Measurements from ENCODE around the gene PALS1. TPM values are rescaled to one million over a fixed set of nuclear protein-coding genes. Genes with fewer than 3 reads are reported as not detected.
"Not testable (repeated sequence)": the region's sequence is repeated elsewhere in the genome, so short reads cannot be mapped to it uniquely, and the experiment has no call there.

Gene PALS1
- total RNA-seq, 1 experiment from 2014 or later: 8.7 TPM

GRCh38 chr14:67245104-67245503, 3.9 kb downstream of the PALS1 start:
- in situ Hi-C loops (cut with HindIII; ENCODE audit: low pct_unique_long_range_greater_than_20kb, low sequenced_read_pairs): no loop called here
- DNase-seq (ENCODE audit: low read depth, low spot score): no peak

GRCh38 chr14:67251573-67252226, 10.5 kb downstream of the PALS1 start:
- in situ Hi-C loops (cut with HindIII; ENCODE audit: low pct_unique_long_range_greater_than_20kb, low sequenced_read_pairs): no loop called here
- DNase-seq (ENCODE audit: low read depth, low spot score): peak; percentile 64

- in situ Hi-C loops (cut with HindIII; ENCODE audit: low pct_unique_long_range_greater_than_20kb, low sequenced_read_pairs): no loop called here
- DNase-seq (ENCODE audit: low read depth, low spot score): no peak
Observed at GRCh38 chr14:67253076-67253635, 11.9 kb downstream of the PALS1 start.

GRCh38 chr14:67257906-67258305, 16.7 kb downstream of the PALS1 start:
- in situ Hi-C loops (cut with HindIII; ENCODE audit: low pct_unique_long_range_greater_than_20kb, low sequenced_read_pairs): no loop called here
- no peak for DNase-seq (ENCODE audit: low read depth, low spot score)

- DNase-seq (ENCODE audit: low read depth, low spot score): no peak
Observed at GRCh38 chr14:67260965-67261364, 19.7 kb downstream of the PALS1 start.

GRCh38 chr14:67263499-67264149, 22.4 kb downstream of the PALS1 start:
- no peak for DNase-seq (ENCODE audit: low read depth, low spot score)
- in situ Hi-C loops (cut with HindIII; ENCODE audit: low pct_unique_long_range_greater_than_20kb, low sequenced_read_pairs): no loop called here

More at GRCh38 chr14:67260965-67261364, 19.7 kb downstream of the PALS1 start:
- in situ Hi-C loops (cut with HindIII; ENCODE audit: low pct_unique_long_range_greater_than_20kb, low sequenced_read_pairs): no loop called here

- in situ Hi-C loops (cut with HindIII; ENCODE audit: low pct_unique_long_range_greater_than_20kb, low sequenced_read_pairs): no loop called here
- no peak for DNase-seq (ENCODE audit: low read depth, low spot score)
Observed at GRCh38 chr14:67265131-67265530, 23.9 kb downstream of the PALS1 start.

GRCh38 chr14:67267576-67268328, 26.5 kb downstream of the PALS1 start:
- no peak for DNase-seq (ENCODE audit: low read depth, low spot score)
- in situ Hi-C loops (cut with HindIII; ENCODE audit: low pct_unique_long_range_greater_than_20kb, low sequenced_read_pairs): no loop called here

- in situ Hi-C loops (cut with HindIII; ENCODE audit: low pct_unique_long_range_greater_than_20kb, low sequenced_read_pairs): no loop called here
- DNase-seq (ENCODE audit: low read depth, low spot score): no peak
Observed at GRCh38 chr14:67268426-67269150, 27.4 kb downstream of the PALS1 start.

- no peak for DNase-seq (ENCODE audit: low read depth, low spot score)
- in situ Hi-C loops (cut with HindIII; ENCODE audit: low pct_unique_long_range_greater_than_20kb, low sequenced_read_pairs): no loop called here
Observed at GRCh38 chr14:67269298-67270060, 28.2 kb downstream of the PALS1 start.

GRCh38 chr14:67270145-67270753, 29.0 kb downstream of the PALS1 start:
- in situ Hi-C loops (cut with HindIII; ENCODE audit: low pct_unique_long_range_greater_than_20kb, low sequenced_read_pairs): no loop called here
- DNase-seq (ENCODE audit: low read depth, low spot score): peak; percentile 19

GRCh38 chr14:67270933-67271332, 29.7 kb downstream of the PALS1 start:
- in situ Hi-C loops (cut with HindIII; ENCODE audit: low pct_unique_long_range_greater_than_20kb, low sequenced_read_pairs): no loop called here
- DNase-seq (ENCODE audit: low read depth, low spot score): no peak

GRCh38 chr14:67273281-67273680, 32.0 kb downstream of the PALS1 start:
- in situ Hi-C loops (cut with HindIII; ENCODE audit: low pct_unique_long_range_greater_than_20kb, low sequenced_read_pairs); DNase-seq (ENCODE audit: low read depth, low spot score): not testable (repeated sequence)

GRCh38 chr14:67276131-67276530, 34.9 kb downstream of the PALS1 start:
- no peak for DNase-seq (ENCODE audit: low read depth, low spot score)
- in situ Hi-C loops (cut with HindIII; ENCODE audit: low pct_unique_long_range_greater_than_20kb, low sequenced_read_pairs): no loop called here

GRCh38 chr14:67280506-67280905, 39.3 kb downstream of the PALS1 start:
- in situ Hi-C loops (cut with HindIII; ENCODE audit: low pct_unique_long_range_greater_than_20kb, low sequenced_read_pairs): no loop called here
- no peak for DNase-seq (ENCODE audit: low read depth, low spot score)

- in situ Hi-C loops (cut with HindIII; ENCODE audit: low pct_unique_long_range_greater_than_20kb, low sequenced_read_pairs): no loop called here
- DNase-seq (ENCODE audit: low read depth, low spot score): peak; percentile 63
Observed at GRCh38 chr14:67285876-67286452, 44.7 kb downstream of the PALS1 start.

Data from SK-MEL-5 (cell line).